ENCODE measurements around the gene HAS3.

The HAS3 gene

DNA sequence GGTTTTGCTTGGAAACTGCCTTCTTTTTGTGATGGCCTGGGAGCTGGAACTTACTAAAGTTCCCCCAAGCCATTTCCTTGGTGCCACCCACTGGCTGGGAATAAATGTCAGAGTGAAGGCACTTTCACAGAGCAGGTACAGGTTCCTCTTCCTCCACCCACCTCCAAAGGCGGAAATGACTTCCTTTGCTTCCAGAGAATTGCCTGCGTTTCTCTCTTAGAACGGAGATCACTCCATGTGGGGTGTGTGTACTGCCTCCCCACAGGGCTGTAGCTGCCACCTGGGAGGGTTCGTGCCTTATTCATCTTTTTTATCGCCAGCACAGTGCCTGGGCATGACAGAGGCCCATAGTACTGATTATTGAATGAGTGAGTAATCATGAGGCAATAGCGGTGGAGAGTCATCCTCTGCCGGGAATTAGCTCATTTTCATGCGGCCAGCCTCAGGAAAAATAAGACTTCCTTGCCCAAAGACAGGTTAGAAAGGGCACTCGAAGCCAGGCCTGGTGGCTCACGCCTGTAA lies 32.2 kb upstream of the HAS3 start:
- Histone ChIP-seq H3K36me3 (ENCODE audit: control insufficient read depth, insufficient read depth, low read length) (no peaks in the 10 kb centered on the region), H3K9me3 (ENCODE audit: control insufficient read depth, insufficient read depth, low read length) (no peaks in the 10 kb centered on the region), H3K27me3 (ENCODE audit: control insufficient read depth, insufficient read depth, low read length) (no peaks in the 10 kb centered on the region), H3K4me3 (ENCODE audit: low read length) (no peak overlapping the region), H3K4me1 (ENCODE audit: control insufficient read depth, insufficient read depth, low read length) (peaks cover 12% of the 10 kb centered on the region; the same call in 1 of the 2 replicates), H3K27ac (ENCODE audit: low read length) (peak overlapping the region; percentile 12)
- no CpG with 5 or more reads among the region's 10 CpGs for WGBS (ENCODE audit: insufficient coverage, insufficient read length)
- DNase-seq (ENCODE audit: low read depth, low spot score): no peak

DNA sequence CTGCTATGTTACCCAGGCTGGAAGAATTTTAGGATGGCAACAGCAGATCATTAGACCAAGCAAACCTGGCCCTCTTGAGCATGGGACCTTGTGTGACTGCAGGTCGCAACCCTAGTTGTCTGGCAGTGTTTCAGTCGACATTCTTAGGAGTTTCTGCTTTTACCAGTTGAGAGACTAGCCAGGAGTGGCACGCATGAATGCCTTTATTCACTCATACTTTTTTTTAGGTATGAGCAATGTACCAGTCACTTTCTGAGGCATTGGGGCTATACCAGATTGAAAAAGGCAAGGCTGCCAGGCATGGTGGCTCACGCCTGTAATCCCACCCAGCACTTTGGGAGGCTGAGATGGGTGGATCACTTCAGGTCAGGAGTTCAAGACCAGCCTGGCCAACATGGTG lies 28.2 kb upstream of the HAS3 start:
- no peak overlapping the region for H3K27ac ChIP-seq (ENCODE audit: low read length)

DNA sequence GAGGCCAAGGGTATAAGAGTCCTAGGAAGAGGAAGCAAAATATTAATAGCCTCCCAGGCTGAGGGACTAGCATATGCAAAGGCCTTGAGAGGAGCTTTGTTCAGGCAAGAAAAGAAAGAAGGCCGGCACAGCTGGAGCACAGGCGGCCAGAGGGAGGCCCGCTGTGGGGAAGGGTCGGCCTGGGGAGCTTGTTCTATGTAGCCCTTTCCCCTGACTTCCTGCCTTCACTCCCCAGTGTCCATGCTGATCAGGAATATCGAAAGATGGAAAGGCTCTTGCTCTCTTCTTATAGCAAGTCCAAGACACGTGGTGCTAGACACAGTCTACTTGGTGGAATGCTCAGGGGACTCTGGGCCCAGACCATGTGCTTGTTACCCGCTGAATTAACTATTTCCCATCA lies 27.4 kb upstream of the HAS3 start:
- no peak for DNase-seq (ENCODE audit: low read depth, low spot score)
- Histone ChIP-seq H3K9me3 (ENCODE audit: control insufficient read depth, insufficient read depth, low read length) (no peaks in the 10 kb centered on the region), H3K36me3 (ENCODE audit: control insufficient read depth, insufficient read depth, low read length) (no peaks in the 10 kb centered on the region), H3K27me3 (ENCODE audit: control insufficient read depth, insufficient read depth, low read length) (no peaks in the 10 kb centered on the region), H3K27ac (ENCODE audit: low read length) (no peak overlapping the region), H3K4me1 (ENCODE audit: control insufficient read depth, insufficient read depth, low read length) (peaks cover 8% of the 10 kb centered on the region; the same call in 1 of the 2 replicates), H3K4me3 (ENCODE audit: low read length) (no peak overlapping the region)
- WGBS (ENCODE audit: insufficient coverage, insufficient read length): no CpG with 5 or more reads among the region's 7 CpGs

More for the DNA sequence above, 28.2 kb upstream of the HAS3 start:
- Histone ChIP-seq H3K9me3 (ENCODE audit: control insufficient read depth, insufficient read depth, low read length) (no peaks in the 10 kb centered on the region), H3K36me3 (ENCODE audit: control insufficient read depth, insufficient read depth, low read length) (no peaks in the 10 kb centered on the region), H3K4me3 (ENCODE audit: low read length) (no peak overlapping the region), H3K4me1 (ENCODE audit: control insufficient read depth, insufficient read depth, low read length) (peaks cover 9% of the 10 kb centered on the region; the same call in 1 of the 2 replicates), H3K27me3 (ENCODE audit: control insufficient read depth, insufficient read depth, low read length) (no peaks in the 10 kb centered on the region)
- no CpG with 5 or more reads among the region's 4 CpGs for WGBS (ENCODE audit: insufficient coverage, insufficient read length)
- DNase-seq (ENCODE audit: low read depth, low spot score): no peak

DNA sequence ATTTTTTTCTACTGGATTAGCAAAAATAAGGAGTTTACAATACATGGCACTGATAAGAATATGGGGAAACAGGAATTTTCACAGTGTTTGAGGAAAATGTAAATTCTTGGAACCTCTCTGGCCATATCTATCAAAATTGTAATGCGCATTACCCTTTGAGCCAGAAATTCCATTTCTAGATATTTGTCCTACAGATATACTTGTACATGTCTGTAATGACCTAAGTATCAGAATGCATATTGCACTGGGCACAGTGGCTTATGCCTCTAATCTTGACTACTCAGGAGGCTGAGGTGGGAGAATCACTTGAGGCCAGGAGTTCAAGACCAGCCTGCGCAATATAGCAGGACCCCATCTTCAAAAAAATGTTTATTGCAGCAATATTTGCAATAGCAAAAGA lies 25.8 kb upstream of the HAS3 start:
- peaks cover 4% of the 10 kb centered on the region; the same call in 1 of the 2 replicates for H3K4me1 ChIP-seq (ENCODE audit: control insufficient read depth, insufficient read depth, low read length)
- no CpG with 5 or more reads among the region's 2 CpGs for WGBS (ENCODE audit: insufficient coverage, insufficient read length)
- H3K36me3 ChIP-seq (ENCODE audit: control insufficient read depth, insufficient read depth, low read length): no peaks in the 10 kb centered on the region
- H3K27ac ChIP-seq (ENCODE audit: low read length): no peak overlapping the region
- DNase-seq (ENCODE audit: low read depth, low spot score): no peak
- H3K9me3 ChIP-seq (ENCODE audit: control insufficient read depth, insufficient read depth, low read length): no peaks in the 10 kb centered on the region
- no peak overlapping the region for H3K4me3 ChIP-seq (ENCODE audit: low read length)
- no peaks in the 10 kb centered on the region for H3K27me3 ChIP-seq (ENCODE audit: control insufficient read depth, insufficient read depth, low read length)

DNA sequence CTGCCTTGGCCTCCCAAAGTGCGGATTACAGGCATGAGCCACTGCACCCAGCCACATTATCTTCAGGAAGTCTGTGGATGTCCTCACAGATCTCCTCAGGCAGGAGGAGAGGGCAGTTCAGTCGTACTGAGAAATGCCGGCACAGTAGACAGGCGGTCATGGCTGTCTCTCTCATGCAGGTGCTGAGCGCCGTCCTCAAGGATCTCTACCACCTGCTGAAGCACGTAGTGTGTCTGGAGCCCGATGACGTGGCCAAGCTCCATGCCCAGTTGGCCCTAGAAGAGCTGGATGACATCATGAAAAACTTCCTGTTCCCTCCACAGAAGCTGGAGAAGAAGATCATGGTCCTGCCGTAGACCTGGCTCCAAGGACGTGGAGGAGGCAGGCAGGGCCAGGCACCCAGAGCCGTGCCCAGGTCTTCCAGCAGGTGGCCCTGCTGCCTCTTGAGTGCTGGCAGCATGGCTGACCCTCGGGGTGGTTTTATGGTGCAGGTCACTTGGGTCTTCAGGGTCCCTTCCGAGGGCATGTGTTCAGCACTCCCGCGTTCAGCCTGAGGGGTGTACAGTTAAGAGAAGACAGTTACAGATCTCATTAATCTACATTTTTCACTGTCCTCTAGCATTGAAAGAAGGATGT lies 22.0 kb upstream of the HAS3 start:
- DNase-seq (ENCODE audit: low read depth, low spot score): no peak
- Histone ChIP-seq H3K4me3 (ENCODE audit: low read length) (no peak overlapping the region), H3K27ac (ENCODE audit: low read length) (no peak overlapping the region), H3K36me3 (ENCODE audit: control insufficient read depth, insufficient read depth, low read length) (no peaks in the 10 kb centered on the region), H3K4me1 (ENCODE audit: control insufficient read depth, insufficient read depth, low read length) (no peaks in the 10 kb centered on the region), H3K9me3 (ENCODE audit: control insufficient read depth, insufficient read depth, low read length) (no peaks in the 10 kb centered on the region), H3K27me3 (ENCODE audit: control insufficient read depth, insufficient read depth, low read length) (no peaks in the 10 kb centered on the region)
- no CpG with 5 or more reads among the region's 16 CpGs for WGBS (ENCODE audit: insufficient coverage, insufficient read length)

DNA sequence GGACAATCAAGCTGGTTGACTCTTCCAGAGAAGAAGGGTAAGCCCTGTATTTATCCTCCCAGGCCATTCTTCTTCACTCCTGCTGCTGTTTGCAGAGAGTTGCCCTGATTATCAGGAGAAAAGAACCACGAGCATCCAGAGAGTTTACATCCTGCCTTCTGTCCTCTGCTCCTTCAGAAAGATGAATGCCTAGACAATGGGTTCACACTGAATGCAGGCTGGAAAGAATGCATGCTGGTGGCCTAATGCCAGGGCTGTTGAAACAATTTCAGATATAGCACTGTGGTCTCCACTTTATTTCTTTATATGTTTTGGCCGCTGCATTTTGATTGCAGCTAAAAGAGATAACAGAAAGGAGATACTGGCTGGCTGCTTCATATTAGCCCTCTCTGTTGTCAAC lies 21.2 kb upstream of the HAS3 start:
- Histone ChIP-seq H3K4me3 (ENCODE audit: low read length) (no peak overlapping the region), H3K9me3 (ENCODE audit: control insufficient read depth, insufficient read depth, low read length) (no peaks in the 10 kb centered on the region), H3K36me3 (ENCODE audit: control insufficient read depth, insufficient read depth, low read length) (no peaks in the 10 kb centered on the region), H3K27me3 (ENCODE audit: control insufficient read depth, insufficient read depth, low read length) (no peaks in the 10 kb centered on the region), H3K27ac (ENCODE audit: low read length) (no peak overlapping the region), H3K4me1 (ENCODE audit: control insufficient read depth, insufficient read depth, low read length) (peaks cover 1% of the 10 kb centered on the region)
- WGBS (ENCODE audit: insufficient coverage, insufficient read length): no CpG with 5 or more reads among the region's 2 CpGs
- DNase-seq (ENCODE audit: low read depth, low spot score): no peak

DNA sequence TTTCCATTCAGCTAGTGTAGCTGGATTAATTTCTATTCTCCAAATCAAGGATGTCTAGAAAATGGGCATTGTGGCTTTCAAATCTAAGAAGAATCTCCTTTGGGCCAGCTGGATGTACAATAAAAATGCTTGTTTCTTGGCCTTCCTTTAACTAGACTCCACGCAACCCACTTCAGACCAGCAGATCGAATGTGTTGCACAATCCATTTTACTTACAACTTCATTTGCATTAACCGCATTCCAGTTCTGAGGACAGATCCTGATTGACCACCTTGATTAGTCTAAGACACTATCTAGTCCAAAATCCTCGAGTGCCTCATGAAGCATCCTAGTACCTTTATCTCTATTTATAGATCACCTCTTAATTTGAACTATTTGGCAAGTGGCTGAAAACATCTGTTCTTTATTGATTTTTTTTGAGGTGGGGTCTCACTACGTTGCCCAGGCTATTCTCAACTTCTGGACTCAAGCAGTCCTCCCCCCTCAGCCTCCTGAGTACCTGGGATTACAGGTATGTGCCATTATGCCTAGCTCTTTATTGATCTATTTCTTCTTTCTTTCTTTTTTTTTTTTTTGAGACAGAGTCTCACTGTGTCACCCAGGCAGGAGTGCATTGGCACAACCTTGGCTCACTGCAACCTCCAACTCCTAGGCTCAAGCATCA lies 20.3 kb upstream of the HAS3 start:
- peaks cover 2% of the 10 kb centered on the region for H3K4me1 ChIP-seq (ENCODE audit: control insufficient read depth, insufficient read depth, low read length)
- WGBS (ENCODE audit: insufficient coverage, insufficient read length): no CpG with 5 or more reads among the region's 5 CpGs
- no peaks in the 10 kb centered on the region for H3K36me3 ChIP-seq (ENCODE audit: control insufficient read depth, insufficient read depth, low read length)
- H3K9me3 ChIP-seq (ENCODE audit: control insufficient read depth, insufficient read depth, low read length): no peaks in the 10 kb centered on the region
- no peaks in the 10 kb centered on the region for H3K27me3 ChIP-seq (ENCODE audit: control insufficient read depth, insufficient read depth, low read length)
- no peak overlapping the region for H3K4me3 ChIP-seq (ENCODE audit: low read length)
- H3K27ac ChIP-seq (ENCODE audit: low read length): no peak overlapping the region
- no peak for DNase-seq (ENCODE audit: low read depth, low spot score)

DNA sequence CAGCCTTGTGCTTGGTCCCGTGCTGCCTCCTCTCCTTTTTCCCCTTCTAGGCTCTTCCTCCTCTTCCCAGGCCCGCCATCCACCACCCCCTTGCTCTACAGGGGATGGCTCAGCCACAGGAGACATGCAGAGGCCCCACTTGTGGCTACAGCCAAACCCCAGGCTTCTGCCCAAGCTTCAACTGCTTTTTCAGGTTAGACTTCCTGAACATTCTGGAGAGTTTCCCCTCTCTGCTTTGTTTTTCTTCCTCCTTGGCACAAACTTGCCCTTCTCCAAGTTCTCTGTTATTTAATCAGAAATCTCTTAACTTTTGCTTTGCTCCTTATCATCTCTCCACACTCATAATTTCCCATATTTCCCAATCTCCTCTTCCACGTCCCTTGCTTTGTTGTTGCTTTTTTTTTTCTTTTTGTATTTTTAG lies 18.3 kb upstream of the HAS3 start:
- Histone ChIP-seq H3K27me3 (ENCODE audit: control insufficient read depth, insufficient read depth, low read length) (no peaks in the 10 kb centered on the region), H3K36me3 (ENCODE audit: control insufficient read depth, insufficient read depth, low read length) (no peaks in the 10 kb centered on the region), H3K4me3 (ENCODE audit: low read length) (no peak overlapping the region), H3K27ac (ENCODE audit: low read length) (no peak overlapping the region), H3K9me3 (ENCODE audit: control insufficient read depth, insufficient read depth, low read length) (no peaks in the 10 kb centered on the region), H3K4me1 (ENCODE audit: control insufficient read depth, insufficient read depth, low read length) (peaks cover 2% of the 10 kb centered on the region)
- WGBS (ENCODE audit: insufficient coverage, insufficient read length): 100% methylated on average over 1 of the region's 3 CpGs
- DNase-seq (ENCODE audit: low read depth, low spot score): no peak

DNA sequence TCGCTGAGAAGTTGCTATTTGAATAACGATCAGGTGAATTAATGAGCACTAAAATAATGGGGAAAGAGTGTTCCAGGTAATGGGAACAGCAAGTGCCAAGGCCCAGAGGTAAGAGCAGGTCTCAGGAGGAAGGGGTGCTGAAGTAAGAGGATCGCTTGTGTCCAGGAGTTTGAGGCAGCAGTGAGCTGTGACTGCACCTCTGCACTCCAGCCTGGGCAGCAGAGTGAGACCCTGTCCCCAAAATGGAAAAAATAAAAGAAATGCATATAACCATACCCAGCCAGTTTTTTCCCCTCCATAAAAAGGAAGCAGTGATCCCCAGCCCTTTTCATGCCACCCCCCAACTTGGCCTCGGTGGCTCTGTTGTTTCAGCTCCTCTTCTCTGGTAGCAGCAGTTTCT lies 16.8 kb upstream of the HAS3 start:
- Histone ChIP-seq H3K36me3 (ENCODE audit: control insufficient read depth, insufficient read depth, low read length) (no peaks in the 10 kb centered on the region), H3K4me1 (ENCODE audit: control insufficient read depth, insufficient read depth, low read length) (peaks cover 2% of the 10 kb centered on the region), H3K27ac (ENCODE audit: low read length) (no peak overlapping the region), H3K9me3 (ENCODE audit: control insufficient read depth, insufficient read depth, low read length) (no peaks in the 10 kb centered on the region), H3K4me3 (ENCODE audit: low read length) (no peak overlapping the region), H3K27me3 (ENCODE audit: control insufficient read depth, insufficient read depth, low read length) (no peaks in the 10 kb centered on the region)
- no peak for DNase-seq (ENCODE audit: low read depth, low spot score)
- 100% methylated on average over 1 of the region's 4 CpGs for WGBS (ENCODE audit: insufficient coverage, insufficient read length)

DNA sequence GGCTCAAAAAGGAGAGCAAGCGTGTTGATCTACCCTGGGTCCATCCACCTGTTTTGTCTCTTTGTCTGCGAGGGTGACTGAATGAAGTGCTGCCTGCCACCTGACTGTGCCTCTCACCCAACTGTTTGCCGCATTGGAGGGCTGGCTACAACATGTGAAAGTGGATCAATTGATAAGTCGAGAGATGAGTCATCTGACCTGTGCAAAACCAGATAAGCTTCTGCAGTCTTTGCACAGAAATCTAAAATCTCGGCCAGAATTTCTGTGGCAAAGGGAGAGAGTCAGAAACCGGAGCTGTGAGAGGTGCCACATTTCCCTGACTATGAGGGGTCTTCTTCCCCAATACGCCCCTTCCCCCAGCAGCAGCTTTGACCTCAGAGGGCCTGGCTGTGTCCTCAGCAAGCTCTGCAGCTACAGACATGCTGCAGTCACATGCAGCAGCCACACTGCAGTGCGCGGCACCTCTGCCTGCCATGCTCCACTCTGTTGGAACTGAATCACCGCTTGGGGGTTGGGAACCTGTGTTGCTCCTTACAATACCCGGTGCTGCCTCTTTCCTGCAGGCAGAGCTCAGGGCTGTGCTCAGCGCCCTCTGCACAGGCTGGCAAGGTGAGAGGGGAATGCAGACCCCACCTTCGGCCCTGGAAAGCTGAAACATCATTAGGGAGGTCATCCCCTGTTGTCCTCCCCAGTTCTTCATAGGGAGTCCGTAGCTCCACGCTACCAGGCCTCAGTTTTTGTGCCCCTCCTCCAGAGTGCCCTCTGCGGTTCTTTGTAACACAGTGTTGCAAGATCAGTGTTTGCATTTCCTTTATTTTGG lies 16.2 kb upstream of the HAS3 start:
- WGBS (ENCODE audit: insufficient coverage, insufficient read length): no CpG with 5 or more reads among the region's 16 CpGs
- H3K36me3 ChIP-seq (ENCODE audit: control insufficient read depth, insufficient read depth, low read length): no peaks in the 10 kb centered on the region
- H3K4me3 ChIP-seq (ENCODE audit: low read length): no peak overlapping the region
- no peak for DNase-seq (ENCODE audit: low read depth, low spot score)
- no peaks in the 10 kb centered on the region for H3K9me3 ChIP-seq (ENCODE audit: control insufficient read depth, insufficient read depth, low read length)
- H3K4me1 ChIP-seq (ENCODE audit: control insufficient read depth, insufficient read depth, low read length): peaks cover 3% of the 10 kb centered on the region
- H3K27ac ChIP-seq (ENCODE audit: low read length): no peak overlapping the region
- H3K27me3 ChIP-seq (ENCODE audit: control insufficient read depth, insufficient read depth, low read length): no peaks in the 10 kb centered on the region
